Measurements from ENCODE around the gene PLA2G1B. TPM values are rescaled to one million over a fixed set of nuclear protein-coding genes. Genes with fewer than 3 reads are reported as not detected.

PLA2G1B gene
- total RNA-seq, 1 experiment from 2014 or later = not detected

DNA sequence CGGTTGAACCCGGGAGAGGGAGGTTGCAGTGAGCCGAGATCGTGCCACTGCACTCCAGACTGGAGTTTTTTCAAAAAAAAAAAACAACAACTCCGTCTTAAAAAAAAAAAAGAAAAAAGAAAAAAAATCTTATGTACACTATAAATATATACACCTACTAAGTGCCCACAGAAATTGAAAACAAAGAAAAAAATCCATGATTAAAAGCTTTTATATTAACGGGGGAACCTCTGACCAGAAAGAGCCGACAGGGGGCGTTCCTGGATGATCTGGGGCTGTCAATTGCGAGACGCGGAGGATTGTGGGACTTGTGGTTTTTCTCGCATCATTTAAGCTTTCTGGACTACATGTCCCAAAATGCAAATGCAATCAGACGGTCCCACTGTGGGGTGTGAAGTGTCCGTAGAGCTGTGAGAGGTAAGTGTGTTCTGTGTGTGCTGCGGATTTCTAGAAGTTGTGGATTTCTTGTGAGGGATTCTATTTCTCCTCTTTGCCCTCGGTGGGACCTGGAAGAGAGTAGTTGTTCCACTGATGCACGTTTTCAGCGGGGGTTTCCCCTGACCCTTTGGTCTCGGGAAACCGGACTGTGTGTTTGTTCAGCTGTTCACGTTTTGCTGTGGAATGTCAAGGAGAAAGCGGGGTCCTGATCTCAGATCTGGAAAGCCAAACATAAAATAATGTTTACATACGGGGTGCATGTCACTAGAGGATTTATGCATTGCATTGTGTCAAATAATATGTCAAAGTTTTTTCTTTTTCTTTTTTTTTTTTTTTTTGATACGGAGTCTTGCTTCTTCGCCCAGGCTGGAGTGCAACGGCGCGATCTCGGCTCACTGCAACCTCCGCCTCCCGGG, 25.4 kb downstream of the PLA2G1B start, which contains the start of gene SIRT4:
SIRT4 (plus strand) TSS at position 360 of the 854 bp plus-strand sequence. CDS start 1,241 bp downstream, outside the sequence.
- Histone ChIP-seq H3K27me3 (no peaks in the 10 kb centered on the region), H3K9me3 (no peaks in the 10 kb centered on the region), H3K4me3 (peak within 1 kb of the TSS; percentile 87), H3K36me3 (no peaks in the 10 kb centered on the region)
- DNase-seq = peak; percentile 83

DNA sequence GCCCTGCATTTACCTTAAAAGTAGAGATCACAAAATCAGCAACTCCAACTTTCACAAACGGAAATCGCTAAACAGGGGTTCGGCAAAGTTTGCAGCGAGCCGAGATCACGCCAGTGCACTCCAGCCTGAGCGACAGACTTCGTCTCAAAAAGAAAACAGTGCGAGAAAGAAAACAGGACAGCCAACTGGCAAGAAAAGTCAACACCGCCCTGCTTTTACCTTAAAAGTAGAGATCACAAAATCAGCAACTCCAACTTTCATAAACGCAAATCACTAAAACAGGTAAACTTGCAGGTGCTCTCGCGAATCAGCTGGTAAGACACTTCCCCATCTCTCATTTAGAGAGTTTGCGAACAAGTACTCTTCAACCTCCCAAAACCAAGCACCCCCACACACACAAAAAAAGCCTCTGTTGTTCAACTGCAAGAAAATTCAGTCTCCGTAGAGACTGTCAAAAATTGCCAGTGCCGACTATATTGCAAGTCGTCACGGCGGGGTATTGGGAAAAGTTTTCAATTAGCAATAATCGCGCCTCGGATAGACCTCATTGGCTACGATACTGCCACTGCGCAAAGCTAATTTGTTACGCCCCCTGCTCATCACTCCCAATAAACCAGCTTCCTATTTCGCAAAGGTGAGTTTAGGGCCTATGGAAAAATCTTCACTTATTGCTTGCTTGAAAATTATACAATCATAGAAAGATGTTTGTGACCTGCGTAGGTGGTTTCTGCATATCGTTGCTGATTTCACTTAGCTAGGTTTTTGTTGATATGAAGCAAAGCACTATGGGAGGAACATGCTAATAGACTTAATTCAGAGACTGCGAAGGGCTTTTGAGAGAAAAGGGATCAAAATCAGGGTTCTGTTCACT, 34.7 kb downstream of the PLA2G1B start, which contains the start of gene RNU4-1:
RNU4-1 (minus strand) TSS at position 577 of the 871 bp plus-strand sequence.
- Histone ChIP-seq H3K9me3 (no peaks in the 10 kb centered on the region), H3K36me3 (no peaks in the 10 kb centered on the region), H3K4me3 (peak within 1 kb of the TSS; percentile 52), H3K27me3 (no peaks in the 10 kb centered on the region)
- peak; percentile 84 for DNase-seq

DNA sequence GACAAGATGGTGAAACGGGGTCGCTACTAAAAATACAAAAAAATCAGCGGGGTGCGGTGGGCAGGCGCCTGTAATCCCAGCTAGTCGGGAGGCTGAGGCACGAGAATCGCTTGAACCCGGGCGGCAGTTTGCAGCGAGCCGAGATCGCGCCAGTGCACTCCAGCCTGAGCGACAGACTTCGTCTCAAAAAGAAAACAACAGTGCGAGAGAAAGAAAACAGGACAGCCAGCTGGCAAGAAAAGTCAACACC, 35.2 kb downstream of the PLA2G1B start:
- H3K4me3 ChIP-seq = peak overlapping the region; percentile 52
- no peaks in the 10 kb centered on the region for H3K36me3 ChIP-seq
- no peaks in the 10 kb centered on the region for H3K9me3 ChIP-seq
- DNase-seq = no peak
- H3K27me3 ChIP-seq = no peaks in the 10 kb centered on the region

DNA sequence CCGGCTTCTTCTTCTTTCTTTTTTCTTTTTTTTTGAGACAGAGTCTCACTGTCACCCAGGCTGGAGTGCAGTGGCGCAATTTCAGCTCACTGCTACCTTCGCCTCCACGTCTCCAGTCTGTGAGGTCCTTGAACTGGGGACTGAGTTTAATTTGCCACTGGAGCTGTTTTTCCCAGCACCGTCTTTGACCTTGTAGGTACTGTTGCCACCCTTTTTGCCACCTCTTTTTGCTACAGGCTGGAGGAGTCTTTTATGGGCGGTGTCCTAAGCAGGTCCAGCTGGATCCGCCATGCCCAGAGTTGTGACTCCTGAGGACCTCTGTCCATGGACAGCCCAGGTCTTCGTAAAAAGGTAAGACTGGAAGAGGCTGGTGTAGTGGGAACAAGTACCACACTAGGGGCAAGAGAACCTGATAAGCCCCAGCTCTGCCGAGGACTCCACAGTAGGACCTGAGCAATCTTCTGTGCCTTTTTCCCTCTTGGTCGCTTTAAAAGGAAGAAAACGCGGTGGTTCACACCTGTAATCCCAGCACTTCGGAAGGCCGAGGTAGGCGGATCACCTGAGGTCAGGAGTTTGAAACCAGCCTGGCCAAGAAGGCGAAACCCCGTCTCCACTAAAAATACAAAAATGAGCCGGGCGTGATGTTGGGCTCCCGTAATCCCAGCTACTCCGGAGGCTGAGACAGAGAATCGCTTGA, 36.8 kb downstream of the PLA2G1B start:
- peak; percentile 74 for DNase-seq
- H3K9me3 ChIP-seq = no peaks in the 10 kb centered on the region

DNA sequence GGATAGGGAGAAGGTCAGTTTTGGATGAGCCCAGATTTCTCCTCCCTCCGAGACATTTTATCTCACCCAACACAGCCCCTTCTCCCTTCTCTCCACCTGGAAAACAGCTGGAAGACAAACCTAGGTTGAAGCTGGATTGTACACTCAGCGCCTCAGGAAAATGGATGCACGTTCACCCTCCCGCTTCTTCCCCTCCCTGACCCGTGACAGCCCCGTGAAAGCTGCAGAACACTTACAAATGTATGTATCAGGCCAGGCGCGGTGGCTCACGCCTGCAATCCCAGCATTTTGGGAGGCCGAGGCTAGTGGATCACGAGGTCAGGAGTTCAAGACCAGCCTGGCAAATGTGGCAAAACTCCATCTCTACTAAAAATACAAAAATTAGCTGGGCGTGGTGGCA, 40.1 kb downstream of the PLA2G1B start:
- Histone ChIP-seq H3K9me3 (no peaks in the 10 kb centered on the region), H3K36me3 (no peaks in the 10 kb centered on the region), H3K27me3 (no peaks in the 10 kb centered on the region), H3K4me3 (no peak overlapping the region)
- DNase-seq = no peak

More for the DNA sequence above, 36.8 kb downstream of the PLA2G1B start:
- Histone ChIP-seq H3K27me3 (no peaks in the 10 kb centered on the region), H3K4me3 (peak overlapping the region; percentile 52), H3K36me3 (no peaks in the 10 kb centered on the region)

DNA sequence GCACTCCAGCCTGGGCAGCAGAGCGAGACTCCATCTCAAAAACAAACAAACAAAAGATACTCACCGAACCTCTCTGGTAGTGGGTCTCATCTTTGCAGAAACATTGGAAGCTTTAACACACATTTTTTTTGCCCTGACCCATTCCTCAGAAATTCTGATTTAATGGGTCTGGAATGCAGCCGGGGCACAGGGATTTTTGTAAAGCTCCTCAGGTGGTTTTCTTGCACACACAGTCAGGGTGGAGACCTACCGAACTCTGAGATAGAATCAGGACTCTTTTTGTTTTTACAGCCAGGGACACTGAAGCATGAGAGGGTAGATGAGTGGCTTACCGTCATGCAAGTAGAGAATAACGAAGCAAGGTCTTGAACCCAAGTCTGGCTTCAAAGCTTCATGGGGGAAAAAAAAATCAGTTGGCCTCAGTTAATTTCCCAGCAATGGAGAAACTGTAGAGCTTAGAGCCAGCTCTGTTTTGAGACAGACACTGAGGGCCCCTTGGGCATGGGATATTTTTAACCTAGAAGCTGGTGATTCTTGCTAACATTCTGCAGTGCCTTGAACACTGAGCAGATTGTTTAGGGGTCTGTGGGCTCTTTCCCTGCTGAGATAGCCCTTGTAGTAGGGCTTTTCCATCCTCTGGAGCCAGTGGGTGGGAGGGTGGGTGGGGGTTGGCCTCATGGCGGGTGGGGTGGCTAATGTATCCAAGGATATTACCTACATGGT, 40.6 kb downstream of the PLA2G1B start:
- no peaks in the 10 kb centered on the region for H3K27me3 ChIP-seq
- no peak overlapping the region for H3K4me3 ChIP-seq
- no peak for DNase-seq
- no peaks in the 10 kb centered on the region for H3K9me3 ChIP-seq
- no peaks in the 10 kb centered on the region for H3K36me3 ChIP-seq

DNA sequence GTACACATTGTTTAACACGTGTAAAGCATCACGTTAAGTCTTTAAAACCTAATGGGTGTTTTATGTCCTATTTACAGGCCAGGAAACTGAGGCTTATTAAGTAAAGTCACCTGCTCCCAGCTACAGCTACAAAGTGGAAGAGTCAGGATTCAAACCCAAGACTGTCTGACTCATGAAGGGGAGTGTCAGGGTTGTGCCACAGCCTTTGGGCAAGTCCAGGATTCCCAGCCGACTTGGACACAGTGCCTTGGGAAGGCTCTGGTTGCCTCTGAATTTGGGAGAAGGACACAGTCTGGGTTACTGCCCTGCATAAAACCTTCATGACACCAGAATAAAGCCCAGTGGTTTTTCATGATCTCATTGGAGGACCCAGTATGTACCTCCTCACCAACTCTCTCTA, 43.2 kb downstream of the PLA2G1B start:
- Histone ChIP-seq H3K27me3 (no peaks in the 10 kb centered on the region), H3K9me3 (no peaks in the 10 kb centered on the region), H3K36me3 (no peaks in the 10 kb centered on the region), H3K4me3 (no peak overlapping the region)
- DNase-seq = no peak

DNA sequence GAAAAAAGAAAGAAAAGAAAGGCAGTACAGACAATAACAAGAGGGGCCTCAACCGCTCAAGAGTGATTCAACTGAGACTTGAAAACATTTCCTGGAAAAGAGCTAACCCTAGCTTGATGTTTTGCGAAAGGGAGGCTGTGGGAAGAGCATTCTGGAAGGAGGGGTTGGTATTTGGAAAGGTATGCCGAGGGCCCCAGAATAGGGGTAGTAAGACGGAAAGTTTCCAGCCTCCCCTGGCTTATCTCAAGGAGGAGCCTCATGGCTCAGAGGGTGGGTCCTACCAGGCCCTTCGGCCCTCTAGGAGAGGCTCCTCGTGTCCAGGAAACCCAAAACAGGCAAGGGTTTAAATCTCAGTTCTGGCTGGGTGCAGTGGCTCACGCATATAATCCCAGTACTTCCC, 44.3 kb downstream of the PLA2G1B start:
- no peak for DNase-seq
- H3K36me3 ChIP-seq = no peaks in the 10 kb centered on the region
- H3K27me3 ChIP-seq = no peaks in the 10 kb centered on the region
- H3K9me3 ChIP-seq = no peaks in the 10 kb centered on the region
- no peak overlapping the region for H3K4me3 ChIP-seq

DNA sequence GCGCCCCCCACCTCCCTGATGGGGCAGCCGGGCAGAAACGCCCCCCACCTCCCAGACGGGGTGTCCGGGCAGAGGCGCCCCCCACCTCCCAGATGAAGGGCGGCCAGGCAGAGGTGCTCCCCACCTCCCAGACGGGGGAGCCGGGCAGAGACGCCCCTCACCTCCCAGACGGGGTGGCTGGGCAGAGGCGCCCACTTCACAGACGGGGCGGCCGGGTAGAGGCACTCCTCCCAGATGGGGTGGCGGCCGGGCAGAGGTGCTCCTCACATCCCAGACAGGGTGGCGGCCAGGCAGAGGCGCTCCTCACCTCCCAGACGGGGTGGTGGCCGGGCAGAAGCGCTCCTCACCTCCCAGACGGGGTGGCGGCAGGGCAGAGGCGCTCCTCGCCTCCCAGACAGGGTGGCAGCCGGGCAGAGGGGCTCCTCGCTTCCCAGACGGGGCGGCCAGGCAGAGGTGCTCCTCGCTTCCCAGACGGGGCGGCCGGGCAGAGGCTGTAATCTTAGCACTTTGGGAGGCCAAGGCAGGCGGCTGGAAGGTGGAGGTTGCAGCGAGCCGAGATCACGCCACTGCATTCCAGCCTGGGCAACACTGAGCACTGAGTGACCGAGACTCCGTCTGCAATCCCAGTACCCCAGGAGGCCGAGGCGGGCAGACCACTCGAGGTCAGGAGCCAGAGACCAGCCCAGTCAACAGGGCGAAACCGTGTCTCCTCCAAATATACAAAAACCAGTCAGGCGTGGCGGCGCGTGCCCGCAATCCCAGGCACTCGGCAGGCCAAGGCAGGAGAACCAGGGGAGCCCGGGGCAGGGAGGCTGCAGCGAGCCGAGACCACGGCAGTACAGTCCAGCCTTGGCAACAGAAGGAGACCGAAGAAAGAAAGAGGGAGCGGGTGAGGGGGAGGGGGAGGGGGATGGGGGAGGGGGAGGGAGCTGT, 49.2 kb downstream of the PLA2G1B start:
- H3K36me3 ChIP-seq = no peaks in the 10 kb centered on the region
- H3K4me3 ChIP-seq = no peak overlapping the region
- no peak for DNase-seq
- H3K27me3 ChIP-seq = no peaks in the 10 kb centered on the region
- no peaks in the 10 kb centered on the region for H3K9me3 ChIP-seq

DNA sequence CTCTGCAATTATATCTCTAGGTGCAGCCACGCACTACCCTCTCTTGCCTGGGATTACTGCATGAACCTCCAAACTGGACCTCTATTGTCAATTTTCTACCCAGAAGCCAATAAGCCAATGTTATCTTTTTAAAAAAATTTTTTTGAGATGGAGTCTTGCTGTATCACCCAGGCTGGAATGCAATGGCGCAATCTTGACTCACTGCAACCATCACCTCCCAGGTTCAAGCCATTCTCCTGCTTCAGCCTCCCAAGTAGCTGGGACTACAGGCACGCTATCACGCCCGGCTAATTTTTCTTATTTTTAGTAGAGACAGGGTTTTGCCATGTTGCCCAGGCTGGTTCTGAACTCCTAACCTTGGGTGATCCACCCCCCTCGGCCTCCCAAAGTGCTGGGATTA, 50.8 kb downstream of the PLA2G1B start:
- DNase-seq = no peak

More for the DNA sequence above, 50.8 kb downstream of the PLA2G1B start:
- H3K27me3 ChIP-seq = no peaks in the 10 kb centered on the region
- H3K36me3 ChIP-seq = no peaks in the 10 kb centered on the region
- no peak overlapping the region for H3K4me3 ChIP-seq
- no peaks in the 10 kb centered on the region for H3K9me3 ChIP-seq

Other genes starting within 250 kb of the PLA2G1B start
- 53.3 and 57.1 TPM in 2 replicates for gene RAB35, start 211.0 kb downstream of the PLA2G1B start, total RNA-seq (2014; rRNA removed; shearing (Covaris generic); ENCODE audit: low replicate concordance)
- 39.6 and 76.8 TPM in 2 replicates for gene GCN1, start 133.1 kb downstream of the PLA2G1B start, total RNA-seq (2014; rRNA removed; shearing (Covaris generic); ENCODE audit: low replicate concordance)
- gene RPLP0, start 126.7 kb downstream of the PLA2G1B start, total RNA-seq (2014; rRNA removed; shearing (Covaris generic); ENCODE audit: low replicate concordance) = 5,975 and 7,875 TPM in 2 replicates
- gene PXN, start 62.0 kb downstream of the PLA2G1B start, total RNA-seq (2014; rRNA removed; shearing (Covaris generic); ENCODE audit: low replicate concordance) = 6.4 and 11.5 TPM in 2 replicates
- gene RNU4-2, start 35.9 kb downstream of the PLA2G1B start, total RNA-seq (2014; rRNA removed; shearing (Covaris generic); ENCODE audit: low replicate concordance) = not detected in 2 replicates
- gene RNU4-1, start 34.5 kb downstream of the PLA2G1B start, total RNA-seq (2014; rRNA removed; shearing (Covaris generic); ENCODE audit: low replicate concordance) = not detected in 2 replicates
- 0.33 TPM in 1 of 2 replicates, not detected in the other for gene SIRT4, start 25.5 kb downstream of the PLA2G1B start, total RNA-seq (2014; rRNA removed; shearing (Covaris generic); ENCODE audit: low replicate concordance)
- not detected in 2 replicates for gene MSI1, start 41.4 kb upstream of the PLA2G1B start, total RNA-seq (2014; rRNA removed; shearing (Covaris generic); ENCODE audit: low replicate concordance)
- gene COX6A1, start 110.3 kb upstream of the PLA2G1B start, total RNA-seq (2014; rRNA removed; shearing (Covaris generic); ENCODE audit: low replicate concordance) = 359 and 816 TPM in 2 replicates
- gene TRIAP1, start 118.6 kb upstream of the PLA2G1B start, total RNA-seq (2014; rRNA removed; shearing (Covaris generic); ENCODE audit: low replicate concordance) = 40.3 and 41.4 TPM in 2 replicates
- 14.8 and 15.5 TPM in 2 replicates for gene GATC, start 118.7 kb upstream of the PLA2G1B start, total RNA-seq (2014; rRNA removed; shearing (Covaris generic); ENCODE audit: low replicate concordance)
- gene SRSF9, start 142.0 kb upstream of the PLA2G1B start, total RNA-seq (2014; rRNA removed; shearing (Covaris generic); ENCODE audit: low replicate concordance) = 332 and 366 TPM in 2 replicates
- 472 and 685 TPM in 2 replicates for gene DYNLL1, start 168.3 kb upstream of the PLA2G1B start, total RNA-seq (2014; rRNA removed; shearing (Covaris generic); ENCODE audit: low replicate concordance)
- 17.1 and 27.0 TPM in 2 replicates for gene COQ5, start 201.4 kb upstream of the PLA2G1B start, total RNA-seq (2014; rRNA removed; shearing (Covaris generic); ENCODE audit: low replicate concordance)
- 64.1 and 102 TPM in 2 replicates for gene RNF10, start 206.6 kb upstream of the PLA2G1B start, total RNA-seq (2014; rRNA removed; shearing (Covaris generic); ENCODE audit: low replicate concordance)